ENCODE data around the gene ZNF14.
"Not testable (repeated sequence)": the region's sequence is repeated elsewhere in the genome, so short reads cannot be mapped to it uniquely, and the experiment has no call there.

Gene ZNF14

GRCh38 chr19:19732579-19733501 is at the start of gene ZNF14:
TSS of gene ZNF14 (minus strand) at chr19:19733112. CDS start at chr19:19732958, 154 bp downstream.
- peak; percentile 91 for DNase-seq

- not testable (repeated sequence) for DNase-seq
Observed at GRCh38 chr19:19781791-19782190, 48.9 kb upstream of the ZNF14 start.

GRCh38 chr19:19778666-19779065 is 45.8 kb upstream of the ZNF14 start:
- DNase-seq: no peak

- no peak for DNase-seq
Observed at GRCh38 chr19:19777692-19778091, 44.8 kb upstream of the ZNF14 start.

GRCh38 chr19:19776206-19777008 is 43.5 kb upstream of the ZNF14 start:
- DNase-seq: peak; percentile 91

- DNase-seq: no peak
Observed at GRCh38 chr19:19775891-19776205, 42.9 kb upstream of the ZNF14 start.

- DNase-seq: no peak
Observed at GRCh38 chr19:19774354-19775033, 41.6 kb upstream of the ZNF14 start.

GRCh38 chr19:19771963-19772362 is 39.1 kb upstream of the ZNF14 start:
- DNase-seq: not testable (repeated sequence)

- not testable (repeated sequence) for DNase-seq
Observed at GRCh38 chr19:19769971-19770370, 37.1 kb upstream of the ZNF14 start.

- DNase-seq: no peak
Observed at GRCh38 chr19:19758164-19758563, 25.3 kb upstream of the ZNF14 start.

- no peak for DNase-seq
Observed at GRCh38 chr19:19752760-19753403, 20.0 kb upstream of the ZNF14 start.

- DNase-seq: no peak
Observed at GRCh38 chr19:19751846-19752245, 18.9 kb upstream of the ZNF14 start.

- no peak for DNase-seq
Observed at GRCh38 chr19:19750842-19751790, 18.2 kb upstream of the ZNF14 start.

- DNase-seq: no peak
Observed at GRCh38 chr19:19749908-19750841, 17.3 kb upstream of the ZNF14 start.

GRCh38 chr19:19749117-19749907 is 16.4 kb upstream of the ZNF14 start:
- DNase-seq: no peak

GRCh38 chr19:19748249-19748938 is 15.5 kb upstream of the ZNF14 start:
- no peak for DNase-seq

- DNase-seq: no peak
Observed at GRCh38 chr19:19747357-19748220, 14.7 kb upstream of the ZNF14 start.
